Activated CD4-positive, alpha-beta T cell treated with anti-CD3 and anti-CD28 coated beads for 24 hours (primary cell): ENCODE results near the gene SEC14L6.
"Not testable (repeated sequence)": the region's sequence is repeated elsewhere in the genome, so short reads cannot be mapped to it uniquely, and the experiment has no call there.

Experiments used
- DNase-seq, 2 donors: peaks; one replicate each; pipeline ENCODE4 v3.0.0-alpha.2; 2020; ENCODE audit warnings: low read depth in 2 of 2

The SEC14L6 gene

DNA sequence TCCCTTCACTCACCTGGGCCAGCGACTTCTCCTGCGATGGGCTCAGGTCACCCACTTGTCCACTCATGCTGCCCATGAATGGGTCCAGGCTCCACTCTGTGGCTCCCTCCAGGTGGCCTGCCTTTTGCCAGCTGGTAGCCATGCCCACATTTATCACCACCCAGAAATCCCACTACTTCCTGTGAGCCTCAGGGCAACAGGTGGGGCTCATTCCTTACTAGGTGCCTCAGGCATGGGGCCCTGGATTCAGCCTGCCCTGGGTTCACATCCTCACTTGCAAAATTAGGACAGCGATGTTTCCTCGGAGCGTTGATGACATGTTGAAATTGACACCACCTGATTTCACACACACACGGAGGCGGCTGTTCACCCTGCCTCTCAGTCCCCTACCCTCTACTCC is at the start of gene SEC14L6:
Gene SEC14L6 (minus strand): TSS at position 126 of the 400 bp plus-strand sequence. CDS start 59 bp downstream, at position 67.
- no peak for DNase-seq

DNA sequence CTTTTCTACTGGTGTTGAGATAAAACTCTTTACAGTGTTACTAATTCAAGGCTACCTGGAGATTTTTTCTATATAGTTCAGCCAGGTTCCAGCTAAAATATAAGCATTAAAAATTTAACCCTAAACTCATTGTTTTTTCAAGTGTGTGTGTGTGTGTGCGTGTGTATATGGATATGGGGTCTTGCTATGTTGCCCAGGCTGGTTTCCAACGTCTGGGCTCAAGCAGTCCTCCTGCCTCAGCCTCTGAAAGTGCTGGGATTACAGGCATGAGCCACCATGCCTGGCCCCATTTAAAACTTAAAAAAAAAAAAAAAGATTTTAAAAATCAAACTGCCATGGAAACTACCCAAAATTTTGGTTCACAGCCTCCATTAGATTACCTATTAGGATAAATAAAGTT is 49.7 kb upstream of the SEC14L6 start:
- DNase-seq: no peak

DNA sequence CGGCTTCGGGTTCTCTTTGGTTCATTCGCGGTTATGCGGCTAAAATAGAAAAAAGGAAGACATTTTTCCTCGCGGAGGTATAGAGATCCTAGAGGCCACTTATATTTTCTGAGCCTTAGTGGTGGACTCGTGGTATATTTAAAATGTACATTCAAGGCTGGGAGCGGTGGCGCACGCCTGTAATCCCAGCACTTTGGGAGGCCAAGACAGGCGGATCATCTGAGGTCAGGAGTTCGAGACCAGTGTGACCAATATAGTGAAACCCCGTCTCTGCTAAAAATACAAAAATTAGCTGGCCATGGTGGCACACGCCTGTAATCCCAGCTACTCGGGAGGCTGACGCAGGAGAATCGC is 45.8 kb upstream of the SEC14L6 start:
- DNase-seq: not testable (repeated sequence)

DNA sequence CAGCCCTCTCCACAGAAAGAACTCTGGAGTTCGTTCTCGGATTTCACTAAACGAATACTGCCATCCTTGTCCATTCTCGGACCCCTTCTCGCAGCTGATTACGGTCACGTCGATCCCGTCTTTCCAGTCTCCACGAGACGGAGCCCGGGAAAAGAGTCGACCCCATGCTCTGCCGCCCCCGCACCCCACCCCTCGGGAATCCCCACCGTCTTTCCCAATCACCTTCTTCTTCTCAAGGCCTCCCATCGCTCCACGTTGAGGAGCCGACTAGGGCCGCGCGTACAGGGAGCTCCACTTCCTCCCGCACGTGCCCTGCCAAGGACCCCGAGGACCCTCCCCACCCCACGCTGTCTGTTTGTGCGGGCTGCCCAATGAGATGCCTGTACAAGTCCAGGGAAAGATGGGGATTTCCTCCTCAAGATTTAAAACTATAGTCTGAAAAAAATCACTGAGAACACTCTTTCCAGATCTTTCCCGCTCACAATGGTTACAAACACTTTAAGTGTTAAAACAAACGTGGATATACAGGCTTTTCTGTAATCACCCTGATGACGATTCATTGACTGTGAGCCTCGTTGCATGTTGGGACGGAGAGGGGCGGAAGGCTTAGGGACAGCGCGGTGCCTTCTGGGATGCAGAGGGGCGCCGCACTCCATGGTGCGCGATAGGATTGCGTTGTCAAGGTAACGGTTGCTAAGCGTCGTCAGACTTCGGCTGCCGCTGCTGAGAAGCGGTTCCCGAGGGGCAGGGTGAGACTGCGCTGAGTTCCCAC is 45.2 kb upstream of the SEC14L6 start, which contains the start of gene PES1:
Gene PES1 (minus strand): TSS at position 323 of the 772 bp plus-strand sequence. CDS start 77 bp downstream, at position 246.
- peak; percentile 88 to 89 for DNase-seq

DNA sequence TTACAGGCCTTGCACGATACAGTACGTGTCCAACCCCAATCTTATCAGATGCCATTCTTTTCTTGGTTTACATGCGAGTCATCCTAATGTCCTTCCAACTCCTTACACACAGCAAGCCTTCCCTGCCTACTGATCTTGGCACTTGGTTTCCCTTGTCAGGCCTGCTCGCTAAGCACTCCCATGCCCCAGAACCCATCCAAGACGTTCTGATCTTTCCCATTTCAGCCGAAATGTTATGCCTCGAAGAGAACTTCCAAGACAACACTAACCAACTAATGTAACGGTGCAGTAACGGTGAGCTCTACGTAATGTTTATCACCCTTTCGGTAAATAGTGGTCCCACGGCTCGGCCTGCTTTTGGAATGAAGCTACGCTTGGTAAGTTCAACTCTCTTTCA is 44.6 kb upstream of the SEC14L6 start:
- no peak for DNase-seq

DNA sequence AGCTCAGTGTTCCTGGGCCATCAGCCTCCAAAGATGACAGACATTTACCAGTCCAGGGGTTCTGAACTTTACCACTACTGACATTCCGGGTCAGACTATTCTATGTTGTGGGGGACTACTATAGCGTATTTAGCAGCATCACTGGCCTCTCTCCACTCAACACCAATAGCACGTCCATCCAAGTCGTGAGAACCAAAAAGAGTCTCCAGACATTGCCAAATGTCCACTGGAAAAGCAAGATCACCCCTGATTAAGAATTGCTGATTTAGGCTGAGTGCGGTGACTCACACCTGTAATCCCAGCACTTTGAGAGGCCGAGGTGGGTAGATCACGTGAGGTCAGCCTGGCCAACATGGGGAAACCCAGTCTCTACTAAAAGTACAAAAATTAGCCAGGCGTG is 39.9 kb upstream of the SEC14L6 start:
- DNase-seq: no peak

DNA sequence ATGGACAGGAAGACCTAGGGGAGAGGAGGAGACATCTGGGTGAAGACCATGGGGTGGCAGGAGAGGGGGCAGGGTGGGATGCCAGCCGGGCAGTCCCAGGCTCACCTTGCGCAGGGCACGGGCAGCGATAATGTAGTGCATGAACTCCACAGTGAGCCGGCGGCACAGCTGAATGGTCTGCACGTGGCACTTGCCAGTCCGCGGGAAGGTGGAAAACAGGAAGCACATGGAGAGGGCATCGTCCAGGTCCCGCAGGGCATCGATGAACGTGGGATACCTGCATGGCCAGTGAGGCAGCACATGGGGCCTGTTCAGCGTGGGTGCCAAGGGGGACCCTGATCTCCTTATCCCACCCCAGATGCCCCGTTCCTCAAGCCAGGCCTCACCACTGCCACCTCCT is 37.9 kb upstream of the SEC14L6 start:
- no peak for DNase-seq

DNA sequence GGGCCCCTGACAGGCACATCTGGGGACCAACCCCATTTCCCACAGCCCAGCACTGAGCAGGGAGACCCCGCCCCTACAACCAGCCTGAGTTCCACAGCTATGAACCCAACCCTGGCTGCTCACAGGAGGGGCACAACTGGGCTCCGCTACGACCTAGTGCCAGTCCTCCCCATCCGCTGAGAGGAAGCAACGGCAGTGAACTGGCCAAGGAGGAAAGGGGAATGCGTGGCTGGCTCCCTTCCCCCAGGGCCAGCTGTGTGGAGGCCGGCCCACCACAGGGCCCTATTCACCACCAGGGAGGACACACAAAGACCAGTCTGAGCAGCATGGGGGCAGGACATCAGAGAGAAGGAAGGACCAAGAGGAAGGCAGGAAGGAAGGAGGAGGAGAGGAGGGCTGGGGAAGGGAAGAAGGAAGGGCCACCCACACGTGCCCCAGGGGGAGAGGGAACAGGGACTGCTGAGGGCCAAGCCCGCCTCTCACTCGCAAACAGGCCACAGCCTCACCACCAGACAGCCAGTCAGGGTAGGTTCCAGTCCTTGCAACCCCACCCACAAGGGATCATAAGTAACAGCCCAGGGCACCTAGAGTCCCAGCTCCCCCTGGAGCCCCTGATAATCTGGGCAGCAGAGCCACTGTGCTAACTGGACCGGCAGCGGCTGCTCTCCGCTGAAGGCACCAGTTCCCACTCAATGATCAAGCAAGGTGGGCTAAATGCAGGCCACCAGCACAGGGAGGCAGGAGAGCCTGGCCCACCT is 36.4 kb upstream of the SEC14L6 start:
- no peak for DNase-seq

DNA sequence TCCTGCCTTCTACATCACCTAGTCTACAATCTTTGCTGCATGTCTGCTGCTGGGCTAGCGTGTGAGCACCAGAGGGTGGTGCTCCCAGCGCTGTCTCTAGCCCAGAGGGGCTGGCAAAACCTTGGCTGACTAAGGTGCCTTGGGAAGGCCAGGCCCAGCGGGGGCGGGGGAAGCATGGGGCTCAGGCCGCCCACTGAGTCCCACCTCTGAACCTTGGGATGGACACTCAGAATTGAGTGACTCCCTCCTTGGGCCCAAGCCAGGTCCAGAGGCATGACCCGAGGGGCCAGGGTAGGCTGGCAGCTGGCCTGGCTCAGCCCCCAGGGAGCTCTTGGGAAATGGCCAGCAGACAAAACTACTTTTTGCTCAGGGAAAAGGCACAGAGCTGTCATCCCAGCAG is 35.5 kb upstream of the SEC14L6 start:
- DNase-seq: no peak

DNA sequence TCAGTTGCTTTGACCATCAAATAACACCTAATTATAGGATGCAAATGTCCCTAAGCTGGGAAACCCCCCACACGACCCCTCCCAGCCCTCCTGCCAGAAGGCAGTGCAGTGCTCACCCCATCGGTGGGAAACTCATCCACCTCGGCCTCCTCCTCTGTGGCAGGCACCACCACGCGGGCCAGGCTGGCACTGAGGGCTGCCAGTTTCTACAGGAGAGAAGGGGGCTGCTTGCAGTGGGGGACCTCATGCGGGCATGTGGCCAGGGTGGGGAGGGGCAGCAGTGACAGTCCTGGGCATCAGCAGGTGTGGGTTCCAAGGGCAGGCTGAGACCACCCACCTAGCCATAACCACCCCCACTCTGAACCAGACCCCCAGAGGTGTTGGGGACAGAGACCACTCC is 34.4 kb upstream of the SEC14L6 start:
- DNase-seq: no peak

DNA sequence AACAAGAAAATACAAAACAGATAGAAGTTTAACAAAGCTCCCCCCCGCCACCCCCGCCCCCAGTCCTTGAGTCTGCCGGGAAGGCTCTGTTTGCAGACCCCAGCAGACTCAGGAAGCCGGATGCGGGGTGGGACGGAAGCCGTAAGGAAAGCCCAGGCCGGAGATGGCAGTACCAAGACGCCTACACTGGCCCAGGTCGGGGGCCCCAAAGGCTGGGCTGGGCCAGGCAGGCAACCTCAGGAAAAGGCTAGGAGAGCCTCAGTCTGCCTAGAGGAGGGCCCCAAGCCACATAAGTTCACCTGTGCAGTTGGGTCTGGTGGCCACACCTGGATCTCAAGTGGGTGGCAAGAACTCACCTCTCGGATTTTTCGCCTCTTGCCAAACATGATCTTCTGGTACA is 31.9 kb upstream of the SEC14L6 start:
- no peak for DNase-seq

DNA sequence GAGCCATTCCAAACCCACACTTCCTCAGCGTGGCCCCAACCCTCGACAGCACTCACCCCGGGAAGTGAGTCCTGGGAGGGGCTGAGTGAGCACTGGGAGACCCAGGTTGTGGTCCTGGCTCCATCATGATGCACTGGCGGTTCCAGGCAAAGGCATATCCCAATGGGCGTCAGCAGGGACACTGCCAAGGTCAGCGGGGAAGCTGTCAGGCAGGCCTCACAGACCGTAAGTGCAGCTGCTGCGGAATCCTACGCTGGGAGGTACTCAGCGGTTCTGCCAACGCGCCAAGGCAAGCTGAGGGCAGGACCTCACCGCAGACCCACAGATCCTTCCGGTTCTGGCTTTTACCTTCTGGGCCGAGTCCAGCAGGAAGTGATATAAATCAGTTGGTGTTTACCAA is 29.3 kb upstream of the SEC14L6 start:
- DNase-seq: no peak

DNA sequence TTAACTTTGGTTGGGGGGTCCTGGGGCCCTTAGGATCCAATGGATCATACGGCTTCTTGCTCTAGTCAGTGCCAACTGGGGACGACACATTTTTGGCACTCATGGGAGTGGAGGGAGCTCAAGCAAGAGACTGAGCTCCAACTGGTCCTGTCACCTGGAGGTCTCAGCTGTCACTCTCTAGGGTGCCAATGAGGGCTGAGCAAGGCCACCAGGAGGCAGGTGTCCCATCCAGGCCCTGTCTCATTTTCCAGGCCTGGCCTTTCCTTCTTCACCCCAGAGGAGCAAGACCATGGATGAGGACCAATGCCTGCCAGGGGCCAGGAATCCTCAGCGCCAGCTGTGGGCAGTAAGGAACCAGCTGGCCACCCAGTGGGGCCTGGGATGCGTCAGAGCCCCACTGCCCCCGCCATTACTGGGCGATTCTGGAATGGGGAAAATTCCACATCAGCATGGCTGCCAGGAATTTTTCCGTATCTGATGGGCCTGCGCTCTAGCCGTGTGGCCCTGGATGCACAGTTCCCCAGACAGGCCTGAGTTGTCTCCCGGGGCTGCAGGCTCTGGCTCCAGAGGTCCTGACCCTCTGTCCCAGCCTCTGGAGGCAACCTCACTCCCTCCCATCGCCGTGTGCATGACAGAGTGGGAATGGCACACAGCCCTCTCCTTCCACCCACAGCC is 28.6 kb upstream of the SEC14L6 start:
- DNase-seq: no peak

DNA sequence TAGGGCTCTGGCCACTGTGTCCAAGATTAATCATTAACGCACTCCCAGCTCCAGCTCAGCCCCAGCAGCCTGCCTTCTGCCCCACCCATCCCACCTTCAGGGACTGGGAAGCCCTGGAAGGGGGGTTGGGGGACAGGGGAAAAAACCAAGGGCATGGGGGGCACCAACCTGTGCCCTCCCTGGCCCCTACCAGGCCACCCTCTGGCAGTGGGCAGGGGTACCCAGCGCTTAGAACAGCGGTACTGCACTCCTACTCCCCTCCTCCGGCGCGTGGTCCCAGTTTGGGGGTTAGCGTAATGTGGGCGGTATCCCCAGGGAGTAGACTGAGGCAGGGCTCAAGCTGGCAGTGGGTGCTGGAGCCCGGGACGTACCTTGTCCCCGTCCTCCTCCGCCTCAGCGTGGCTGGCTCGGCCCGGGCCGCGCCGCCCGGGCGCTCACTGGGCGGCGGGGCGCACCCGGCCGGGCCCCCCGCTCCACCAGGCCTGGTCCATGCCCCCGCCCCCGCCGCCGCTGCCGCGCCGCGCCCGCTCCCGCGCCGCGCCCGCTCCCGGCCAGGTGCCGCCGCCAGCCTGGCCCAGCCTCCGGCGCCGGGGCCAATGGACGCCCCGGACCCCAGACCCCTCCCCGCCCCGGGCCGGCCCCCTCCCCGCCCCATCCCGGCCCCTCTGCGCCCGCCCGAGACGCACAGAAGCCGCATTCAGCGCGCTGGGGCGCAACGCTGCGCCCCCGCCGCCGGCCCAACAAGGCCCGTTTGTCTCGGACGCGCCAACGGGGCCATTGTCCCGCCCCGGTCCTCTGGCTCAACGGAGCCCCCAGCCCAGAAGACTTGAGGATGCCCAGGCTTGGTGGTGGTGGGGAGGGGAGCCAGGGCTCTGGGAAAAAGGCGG is 27.8 kb upstream of the SEC14L6 start, which contains the start of gene GAL3ST1:
Gene GAL3ST1 (minus strand): TSS at position 571 of the 887 bp plus-strand sequence. CDS start 17,273 bp downstream, outside the sequence.
- DNase-seq: no peak

DNA sequence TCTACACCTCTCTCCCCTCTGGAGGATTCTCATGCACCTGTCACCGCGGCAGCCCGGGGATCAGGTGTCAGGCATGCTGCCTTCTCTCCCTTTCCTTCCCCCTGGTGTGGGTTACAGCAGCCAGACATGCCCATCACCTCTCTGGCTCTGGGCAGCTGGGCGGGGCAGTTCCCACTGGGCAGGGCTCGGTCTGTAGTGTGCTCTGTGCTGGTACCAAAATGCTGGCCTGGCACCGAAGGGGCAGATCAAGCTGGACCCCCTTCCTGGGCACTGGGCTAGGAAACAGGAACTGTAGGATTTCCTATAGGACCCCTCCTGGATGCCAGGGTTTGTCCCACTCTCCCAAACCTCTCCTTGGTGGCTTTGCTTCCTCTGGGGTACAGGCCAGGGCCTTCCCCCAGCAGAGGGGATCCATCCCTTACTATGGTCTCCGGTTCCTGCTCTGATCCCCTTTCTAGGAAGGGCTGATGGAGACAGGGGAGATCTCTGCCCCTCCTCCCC is 27.1 kb upstream of the SEC14L6 start:
- no peak for DNase-seq

DNA sequence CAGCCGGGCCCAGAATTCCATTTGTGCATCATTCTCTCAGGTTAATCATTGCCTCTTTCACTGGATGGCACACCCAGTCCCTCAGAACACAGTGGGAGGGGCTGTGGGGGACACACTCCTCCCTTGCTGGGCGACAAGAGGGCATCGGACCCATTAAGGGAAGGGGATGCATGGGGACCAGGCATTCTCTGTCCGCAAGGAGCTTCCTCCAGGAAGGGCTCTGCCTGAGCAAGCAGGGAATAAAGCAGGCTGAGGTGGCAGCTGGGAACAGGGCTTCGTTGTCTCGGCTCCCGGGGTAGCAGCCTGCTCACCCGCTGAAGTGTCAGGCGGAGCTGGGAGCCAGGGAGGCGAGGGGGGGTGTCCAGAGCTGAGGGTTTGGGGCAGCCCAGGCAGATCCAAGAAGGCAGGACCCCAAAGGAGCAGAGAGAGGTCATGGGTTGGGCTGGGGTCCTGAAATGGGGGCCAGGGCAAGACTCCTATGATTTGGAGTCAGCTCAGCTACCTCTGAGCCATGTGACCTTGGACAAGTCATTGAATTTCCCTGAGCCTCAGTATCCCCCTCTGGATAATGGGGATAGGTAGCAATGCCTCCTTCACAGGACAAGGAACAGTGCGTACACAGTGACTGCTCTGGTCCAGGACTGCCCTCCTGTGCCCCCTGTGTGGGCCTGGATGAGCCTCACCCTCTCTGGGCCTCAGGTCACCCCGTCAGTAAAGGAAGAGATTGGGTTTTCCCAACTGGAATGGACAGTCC is 26.5 kb upstream of the SEC14L6 start:
- no peak for DNase-seq

DNA sequence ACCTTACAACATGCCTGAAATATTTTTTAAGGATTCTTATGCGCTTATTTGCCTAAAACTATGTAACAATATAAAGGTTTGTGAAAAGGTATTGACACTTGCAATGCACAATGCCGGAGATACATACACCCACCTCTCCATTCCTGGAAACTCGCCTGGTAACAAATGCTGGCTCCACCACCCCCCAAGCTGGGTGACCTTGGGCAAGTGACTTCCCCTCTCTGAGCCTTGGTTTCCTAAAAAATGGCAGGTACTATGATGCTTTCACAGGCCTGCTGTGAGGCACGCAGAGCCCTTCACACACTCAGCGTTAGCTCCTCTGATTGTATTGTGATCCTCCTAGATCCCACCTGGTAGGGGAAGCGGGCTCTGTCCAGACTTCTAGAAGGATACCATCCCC is 25.7 kb upstream of the SEC14L6 start:
- no peak for DNase-seq

DNA sequence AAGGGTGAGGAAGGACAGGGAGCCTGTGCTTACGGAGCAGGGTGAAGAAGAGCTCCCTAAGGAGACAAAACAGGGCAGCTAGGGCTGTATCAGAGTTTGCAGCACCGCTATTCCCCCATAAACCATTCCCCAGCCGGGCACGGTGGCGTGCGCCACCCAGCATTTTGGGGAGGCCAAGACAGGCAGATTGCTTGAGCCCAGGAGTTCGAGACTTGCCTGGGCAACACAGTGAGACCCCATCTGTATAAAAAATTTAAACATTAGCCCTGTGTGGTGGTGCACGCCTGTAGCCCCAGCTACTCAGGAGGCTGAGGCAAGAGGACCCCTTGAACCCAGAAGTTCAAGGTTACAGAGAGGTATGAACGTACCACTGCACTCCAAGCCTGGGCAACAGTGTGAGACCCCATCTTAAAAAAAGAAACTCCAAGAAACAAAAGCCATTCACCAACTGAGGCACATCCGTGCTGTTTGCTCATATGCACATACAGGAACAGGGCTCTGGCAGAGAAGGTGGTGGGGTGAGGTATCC is 23.2 kb upstream of the SEC14L6 start:
- no peak for DNase-seq

DNA sequence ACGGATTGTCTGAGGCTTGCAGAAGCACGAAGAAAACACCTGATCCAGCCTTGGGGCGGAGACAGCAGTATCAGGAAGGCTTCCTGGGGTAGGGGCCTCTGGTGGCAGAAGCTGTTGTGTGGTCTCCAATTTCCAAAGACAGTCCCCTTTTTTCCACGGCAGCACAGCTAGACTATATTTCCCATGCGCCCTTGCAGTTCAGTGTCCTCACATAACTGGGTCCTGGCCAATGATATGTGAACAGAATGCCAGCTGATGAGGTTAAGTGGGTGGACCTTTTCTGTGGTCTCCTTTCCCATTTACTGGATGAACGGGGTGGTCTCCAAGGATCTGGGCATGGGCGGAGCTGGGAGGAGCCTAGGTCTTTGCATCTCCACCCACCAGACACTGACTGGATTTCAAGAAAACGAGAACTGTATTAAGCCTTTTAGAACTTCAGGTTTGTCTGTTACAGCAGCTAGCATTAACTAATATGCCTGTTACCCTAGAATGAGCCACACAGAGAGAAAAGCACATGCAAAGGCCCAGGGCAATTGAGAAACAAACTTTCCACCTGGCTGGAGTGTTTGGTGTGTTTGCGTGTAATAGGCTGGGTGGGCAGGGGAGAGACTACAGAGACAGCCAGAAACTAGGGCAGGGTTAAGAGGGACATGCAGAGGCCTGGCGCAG is 21.7 kb upstream of the SEC14L6 start:
- DNase-seq: no peak

DNA sequence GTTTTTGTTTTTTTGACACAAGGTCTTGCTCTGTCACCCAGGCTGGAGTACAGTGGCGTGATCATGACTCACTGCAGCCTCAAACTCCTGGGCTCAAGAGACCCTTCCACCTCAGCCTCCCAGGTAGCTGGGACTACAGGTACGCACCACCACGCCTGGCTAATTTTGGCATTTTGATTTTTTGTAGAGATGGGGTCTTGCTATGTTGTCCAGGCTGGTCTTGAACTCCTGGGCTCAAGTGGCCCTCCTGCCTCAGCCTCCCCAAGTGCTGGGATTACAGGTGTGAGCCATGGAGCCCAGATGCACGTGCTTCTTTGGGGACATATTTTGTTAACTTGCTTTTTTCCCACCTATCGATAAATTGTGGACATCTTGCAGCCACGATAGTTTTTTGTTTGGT is 20.7 kb upstream of the SEC14L6 start:
- DNase-seq: not testable (repeated sequence)
